HEK293 (cell line): ENCODE measurements around the gene ANKRD11.
A peak's percentile ranks its signal among the peaks of the same experiment; 100 is the strongest.

Experiments
- CTCF ChIA-PET: fragments of 350-600 bp; formaldehyde crosslinking; extraction: SDS; loops from one replicate; lab custom pipeline; 2021; ENCODE audit warnings: antibody characterized with exemption; lab: Yijun Ruan, JAX
- POLR2A ChIA-PET: fragments of 300-600 bp; formaldehyde crosslinking; extraction: SDS; loops from one replicate; lab custom pipeline; 2020; ENCODE audit warnings: antibody characterized with exemption, inconsistent platforms; lab: Yijun Ruan, JAX
- H3K27ac ChIP-seq: fragments of 200-500 bp; sonication (Bioruptor generic); 2 replicates; pipeline ENCODE4 v1.5.1; 2014; ENCODE audit warnings: low read depth, low read length, control low read depth, inconsistent platforms; ENCODE audit errors: extremely low read depth
- H3K36me3 ChIP-seq, 2 experiments: fragments of 200-500 bp in 1 of 2; sonication (Bioruptor generic) in 1 of 2; 1 replicate in 1 of 2; 2 replicates in 1 of 2; pipeline ENCODE4 v1.5.1; 2014 to 2017; ENCODE audit warnings: inconsistent platforms in 2 of 2, low read length in 2 of 2; ENCODE audit not compliant: control insufficient read depth in 2 of 2, insufficient read depth in 1 of 2
- H3K4me1 ChIP-seq: fragments of 200-500 bp; sonication (Bioruptor generic); 2 replicates; pipeline ENCODE4 v1.5.1; 2014; ENCODE audit warnings: mild to moderate bottlenecking, low read length, inconsistent platforms; ENCODE audit not compliant: control insufficient read depth, insufficient read depth
- H3K4me3 ChIP-seq: 2 replicates; pipeline ENCODE4 v1.5.1; 2011; ENCODE audit warnings: low read depth, mild to moderate bottlenecking, control low read depth, low read length, moderate library complexity
- H3K9me3 ChIP-seq: fragments of 200-500 bp; sonication (Bioruptor generic); 2 replicates; pipeline ENCODE4 v1.5.1; 2014; ENCODE audit warnings: low read depth, low read length, inconsistent platforms; ENCODE audit not compliant: control insufficient read depth, insufficient read depth
- CTCF ChIP-seq: fragments of 450-650 bp; formaldehyde crosslinking; IDR thresholded peaks from 2 replicates; pipeline ENCODE4 v1.5.1; 2016; ENCODE audit warnings: missing biosample characterization, missing genetic modification characterization
- GLI2 ChIP-seq: fragments of 450-650 bp; formaldehyde crosslinking; IDR thresholded peaks from 2 replicates; pipeline ENCODE4; 2017; ENCODE audit warnings: missing biosample characterization, missing genetic modification characterization, low read depth, borderline replicate concordance
- GLIS2 ChIP-seq: fragments of 450-650 bp; formaldehyde crosslinking; IDR thresholded peaks from 2 replicates; pipeline ENCODE4 v1.5.1; 2016; ENCODE audit warnings: missing biosample characterization, missing genetic modification characterization
- HOXC10 ChIP-seq: sonication (generic); formaldehyde crosslinking; IDR thresholded peaks from 2 replicates; pipeline ENCODE4 v1.8.1; 2023; ENCODE audit warnings: mild to moderate bottlenecking, missing genetic modification reagents
- IKZF3 ChIP-seq: fragments of 450-650 bp; IDR thresholded peaks from 2 replicates; pipeline ENCODE4 v1.5.0; 2018; ENCODE audit warnings: missing biosample characterization, mild to moderate bottlenecking, missing genetic modification characterization, moderate library complexity
- PRDM10 ChIP-seq: fragments of 450-650 bp; formaldehyde crosslinking; IDR thresholded peaks from 2 replicates; pipeline ENCODE4 v1.5.1; 2016; ENCODE audit warnings: missing biosample characterization, missing genetic modification characterization
- RBAK ChIP-seq: fragments of 450-650 bp; formaldehyde crosslinking; IDR thresholded peaks from 2 replicates; pipeline ENCODE4 v1.5.1; 2016; ENCODE audit warnings: missing biosample characterization, missing genetic modification characterization
- SCRT1 ChIP-seq: fragments of 450-650 bp; formaldehyde crosslinking; IDR thresholded peaks from 2 replicates; pipeline ENCODE4 v1.5.1; 2016; ENCODE audit warnings: missing biosample characterization, missing genetic modification characterization, borderline replicate concordance
- SETDB1 ChIP-seq: IDR thresholded peaks from one replicate; pipeline ENCODE4 v1.6.1; 2017; ENCODE audit warnings: mild to moderate bottlenecking, low read length, moderate library complexity, mixed read lengths; ENCODE audit not compliant: insufficient read length
- ZEB2 ChIP-seq: fragments of 450-650 bp; formaldehyde crosslinking; IDR thresholded peaks from 2 replicates; pipeline ENCODE4 v1.5.1; 2016; ENCODE audit warnings: missing biosample characterization, missing genetic modification characterization
- ZFP69B ChIP-seq: fragments of 450-650 bp; formaldehyde crosslinking; IDR thresholded peaks from 2 replicates; pipeline ENCODE4 v1.5.1; 2016; ENCODE audit warnings: missing biosample characterization, missing genetic modification characterization
- ZNF112 ChIP-seq: fragments of 450-650 bp; formaldehyde crosslinking; IDR thresholded peaks from 2 replicates; pipeline ENCODE4 v1.5.0; 2017; ENCODE audit warnings: missing biosample characterization, missing genetic modification characterization
- ZNF121 ChIP-seq: fragments of 450-650 bp; formaldehyde crosslinking; IDR thresholded peaks from 2 replicates; pipeline ENCODE4 v1.5.1; 2016; ENCODE audit warnings: missing biosample characterization, missing genetic modification characterization
- ZNF132 ChIP-seq: fragments of 450-650 bp; formaldehyde crosslinking; IDR thresholded peaks from 2 replicates; pipeline ENCODE4 v1.5.1; 2017; ENCODE audit warnings: missing biosample characterization, missing genetic modification characterization, borderline replicate concordance
- ZNF157 ChIP-seq: fragments of 450-650 bp; formaldehyde crosslinking; IDR thresholded peaks from 2 replicates; pipeline ENCODE4 v1.5.1; 2016; ENCODE audit warnings: missing biosample characterization, missing genetic modification characterization
- ZNF175 ChIP-seq: fragments of 450-650 bp; formaldehyde crosslinking; IDR thresholded peaks from 2 replicates; pipeline ENCODE4 v1.5.1; 2016; ENCODE audit warnings: missing biosample characterization, missing genetic modification characterization
- ZNF280D ChIP-seq: fragments of 450-650 bp; formaldehyde crosslinking; IDR thresholded peaks from 2 replicates; pipeline ENCODE4 v1.5.1; 2016; ENCODE audit warnings: missing biosample characterization, missing genetic modification characterization
- ZNF366 ChIP-seq: fragments of 450-650 bp; formaldehyde crosslinking; conservative IDR thresholded peaks from 2 replicates; pipeline ENCODE4 v1.5.1; 2016; ENCODE audit warnings: missing biosample characterization, missing genetic modification characterization
- ZNF510 ChIP-seq: fragments of 450-650 bp; formaldehyde crosslinking; IDR thresholded peaks from 2 replicates; pipeline ENCODE4 v1.5.1; 2018; ENCODE audit warnings: mild to moderate bottlenecking, missing genetic modification characterization, missing biosample characterization; ENCODE audit not compliant: insufficient replicate concordance
- ZNF560 ChIP-seq: fragments of 450-650 bp; formaldehyde crosslinking; IDR thresholded peaks from 2 replicates; pipeline ENCODE4 v1.5.1; 2017; ENCODE audit warnings: missing biosample characterization, missing genetic modification characterization, borderline replicate concordance
- ZNF629 ChIP-seq: fragments of 450-650 bp; formaldehyde crosslinking; IDR thresholded peaks from 2 replicates; pipeline ENCODE4 v1.5.1; 2017; ENCODE audit warnings: missing biosample characterization, missing genetic modification characterization
- ZNF692 ChIP-seq: fragments of 450-650 bp; formaldehyde crosslinking; IDR thresholded peaks from 2 replicates; pipeline ENCODE4 v1.5.1; 2016; ENCODE audit warnings: missing biosample characterization, missing genetic modification characterization
- ZNF701 ChIP-seq: fragments of 450-650 bp; formaldehyde crosslinking; IDR thresholded peaks from 2 replicates; pipeline ENCODE4 v1.5.1; 2016; ENCODE audit warnings: missing biosample characterization, missing genetic modification characterization
- ZNF768 ChIP-seq: fragments of 450-650 bp; formaldehyde crosslinking; IDR thresholded peaks from 2 replicates; pipeline ENCODE4 v1.5.1; 2018; ENCODE audit warnings: missing biosample characterization, mild to moderate bottlenecking, missing genetic modification characterization
- ZNF776 ChIP-seq: fragments of 450-650 bp; formaldehyde crosslinking; IDR thresholded peaks from 2 replicates; pipeline ENCODE4 v1.5.0; 2017; ENCODE audit warnings: missing biosample characterization, missing genetic modification characterization, borderline replicate concordance
- ZSCAN5A ChIP-seq: fragments of 450-650 bp; formaldehyde crosslinking; IDR thresholded peaks from 2 replicates; pipeline ENCODE4 v1.5.1; 2016; ENCODE audit warnings: missing biosample characterization, missing genetic modification characterization

Gene ANKRD11

GRCh38 chr16:89375021-89375420 is 115.3 kb downstream of the ANKRD11 start (continued):
- TF ChIP-seq ZEB2 (tag by site-specific recombination) (peak; percentile 47; the same call in 1 of the 2 replicates), ZNF366 (tag by site-specific recombination) (no peak), ZNF112 (no peak), PRDM10 (peak; percentile 79)

- no peak overlapping the region for H3K4me3 ChIP-seq
- POLR2A ChIA-PET = interaction anchor here (0.5 to 1.2 kb wide), 2 partner anchors 18 to 31 kb away, joined by 3 read pairs; no protein-coding TSS in a partner anchor
- H3K36me3 ChIP-seq = peaks cover 0 to 16% of the 10 kb centered on the region in 2 experiments; a peak in 1 of 3 replicates
- H3K27ac ChIP-seq = no peak overlapping the region
- no peak for TF ChIP-seq SCRT1 (tag by site-specific recombination)
- TF ChIP-seq ZNF701 (tag by site-specific recombination) = no peak
- TF ChIP-seq GLIS2 (tag by site-specific recombination) = no peak
- TF ChIP-seq ZFP69B (tag by site-specific recombination) = no peak
- TF ChIP-seq ZNF768 (tag by site-specific recombination) = no peak
- no peak for TF ChIP-seq HOXC10 (CRISPR knock-in tag)
- 0 out of 2 replicates have a peak, but pooled peaks have one; percentile 27 for TF ChIP-seq ZNF776 (tag by site-specific recombination)
- TF ChIP-seq SETDB1 = no peak
- no peak for TF ChIP-seq ZNF132 (tag by site-specific recombination)
- TF ChIP-seq ZNF121 (tag by site-specific recombination) = no peak; the same call in 1 of the 2 replicates
- no peak for TF ChIP-seq ZNF175 (tag by site-specific recombination)
- peak; percentile 56 for TF ChIP-seq CTCF (tag by site-specific recombination)
- TF ChIP-seq RBAK (tag by site-specific recombination) = no peak
- no peak for TF ChIP-seq ZNF629 (tag by site-specific recombination)
- peak; percentile 51; the same call in 1 of the 2 replicates for TF ChIP-seq IKZF3
- no peak for TF ChIP-seq ZSCAN5A
- no peak for TF ChIP-seq ZNF560 (tag by site-specific recombination)
- TF ChIP-seq ZNF157 (tag by site-specific recombination) = no peak
- TF ChIP-seq ZNF510 (tag by site-specific recombination) = no peak
- no peak for TF ChIP-seq ZNF280D (tag by site-specific recombination)
- no peak for TF ChIP-seq GLI2 (tag by site-specific recombination)
- TF ChIP-seq ZNF692 (tag by site-specific recombination) = no peak
- no peaks in the 10 kb centered on the region for H3K9me3 ChIP-seq
- peaks cover 7% of the 10 kb centered on the region; the same call in 1 of the 2 replicates for H3K4me1 ChIP-seq
- CTCF ChIA-PET = no interaction called here
Measured at GRCh38 chr16:89374393-89374960, 115.9 kb downstream of the ANKRD11 start.
